ENCODE results near the gene UNKL. TPM values are rescaled to one million over a fixed set of nuclear protein-coding genes. Genes with fewer than 3 reads are reported as not detected.

The UNKL gene
- total RNA-seq, 1 donor from 2014 or later, result 31.5 TPM

DNA sequence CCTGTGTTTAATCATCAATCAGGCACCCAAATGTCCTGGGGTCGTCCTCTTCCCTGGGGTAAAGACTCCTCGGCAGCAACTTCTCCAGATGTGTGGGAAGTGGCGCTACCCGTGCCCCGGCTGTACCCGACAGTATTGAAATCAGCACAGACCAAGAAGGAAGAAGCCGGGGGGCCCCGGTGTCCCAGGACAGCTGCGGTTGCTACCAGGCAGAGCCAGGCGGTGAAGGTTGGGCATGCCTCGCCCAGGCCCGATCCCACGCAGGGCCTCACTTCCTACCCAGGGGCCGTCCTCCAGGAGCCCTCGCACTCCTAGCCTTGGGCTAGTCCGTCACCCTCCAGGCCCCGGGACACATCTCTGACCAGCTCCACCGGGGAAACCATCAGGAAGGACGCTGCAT lies 38.8 kb upstream of the UNKL start:
- Mint-ChIP-seq H3K27me3 (no peaks in the 10 kb centered on the region), H3K36me3 (ENCODE audit: insufficient read depth) (peaks cover 2% of the 10 kb centered on the region), H3K9me3 (ENCODE audit: low read depth) (no peaks in the 10 kb centered on the region), H3K4me3 (ENCODE audit: low read depth) (no peak overlapping the region), H3K4me1 (ENCODE audit: low read depth) (no peaks in the 10 kb centered on the region), H3K27ac (no peak overlapping the region)
- DNase-seq (ENCODE audit: low spot score, unreplicated experiment), result no peak
- TF ChIP-seq, protein P1, sequence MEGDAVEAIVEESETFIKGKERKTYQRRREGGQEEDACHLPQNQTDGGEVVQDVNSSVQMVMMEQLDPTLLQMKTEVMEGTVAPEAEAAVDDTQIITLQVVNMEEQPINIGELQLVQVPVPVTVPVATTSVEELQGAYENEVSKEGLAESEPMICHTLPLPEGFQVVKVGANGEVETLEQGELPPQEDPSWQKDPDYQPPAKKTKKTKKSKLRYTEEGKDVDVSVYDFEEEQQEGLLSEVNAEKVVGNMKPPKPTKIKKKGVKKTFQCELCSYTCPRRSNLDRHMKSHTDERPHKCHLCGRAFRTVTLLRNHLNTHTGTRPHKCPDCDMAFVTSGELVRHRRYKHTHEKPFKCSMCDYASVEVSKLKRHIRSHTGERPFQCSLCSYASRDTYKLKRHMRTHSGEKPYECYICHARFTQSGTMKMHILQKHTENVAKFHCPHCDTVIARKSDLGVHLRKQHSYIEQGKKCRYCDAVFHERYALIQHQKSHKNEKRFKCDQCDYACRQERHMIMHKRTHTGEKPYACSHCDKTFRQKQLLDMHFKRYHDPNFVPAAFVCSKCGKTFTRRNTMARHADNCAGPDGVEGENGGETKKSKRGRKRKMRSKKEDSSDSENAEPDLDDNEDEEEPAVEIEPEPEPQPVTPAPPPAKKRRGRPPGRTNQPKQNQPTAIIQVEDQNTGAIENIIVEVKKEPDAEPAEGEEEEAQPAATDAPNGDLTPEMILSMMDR (IDR thresholded peaks at IDR 0.05; ENCODE audit: unreplicated experiment), result no peak

DNA sequence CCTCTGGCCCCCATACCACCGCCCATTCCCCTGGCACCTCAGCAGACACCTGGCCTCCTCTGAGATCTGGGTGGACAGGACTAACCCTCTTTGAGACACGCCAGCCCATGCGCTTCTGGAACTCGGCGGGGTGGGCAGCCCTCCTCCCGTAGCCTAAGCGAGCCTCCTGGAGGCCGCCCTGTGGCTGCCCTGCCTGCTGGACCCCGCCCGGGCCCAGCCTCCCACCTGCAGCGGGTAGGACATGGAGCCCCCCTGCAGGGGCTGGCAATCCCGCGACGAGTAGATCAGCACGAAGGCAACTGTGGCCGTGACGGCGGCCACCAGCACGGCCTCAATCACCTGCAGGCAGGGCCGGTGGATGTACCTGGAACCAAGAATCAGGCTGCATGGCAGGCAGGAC lies 38.0 kb upstream of the UNKL start:
- Mint-ChIP-seq H3K27ac (no peak overlapping the region), H3K36me3 (ENCODE audit: insufficient read depth) (peaks cover 2% of the 10 kb centered on the region), H3K9me3 (ENCODE audit: low read depth) (no peaks in the 10 kb centered on the region), H3K27me3 (no peaks in the 10 kb centered on the region), H3K4me1 (ENCODE audit: low read depth) (no peaks in the 10 kb centered on the region), H3K4me3 (ENCODE audit: low read depth) (no peak overlapping the region)
- DNase-seq (ENCODE audit: low spot score, unreplicated experiment), result no peak
- TF ChIP-seq, protein P1 (IDR thresholded peaks at IDR 0.05; ENCODE audit: unreplicated experiment), result no peak

DNA sequence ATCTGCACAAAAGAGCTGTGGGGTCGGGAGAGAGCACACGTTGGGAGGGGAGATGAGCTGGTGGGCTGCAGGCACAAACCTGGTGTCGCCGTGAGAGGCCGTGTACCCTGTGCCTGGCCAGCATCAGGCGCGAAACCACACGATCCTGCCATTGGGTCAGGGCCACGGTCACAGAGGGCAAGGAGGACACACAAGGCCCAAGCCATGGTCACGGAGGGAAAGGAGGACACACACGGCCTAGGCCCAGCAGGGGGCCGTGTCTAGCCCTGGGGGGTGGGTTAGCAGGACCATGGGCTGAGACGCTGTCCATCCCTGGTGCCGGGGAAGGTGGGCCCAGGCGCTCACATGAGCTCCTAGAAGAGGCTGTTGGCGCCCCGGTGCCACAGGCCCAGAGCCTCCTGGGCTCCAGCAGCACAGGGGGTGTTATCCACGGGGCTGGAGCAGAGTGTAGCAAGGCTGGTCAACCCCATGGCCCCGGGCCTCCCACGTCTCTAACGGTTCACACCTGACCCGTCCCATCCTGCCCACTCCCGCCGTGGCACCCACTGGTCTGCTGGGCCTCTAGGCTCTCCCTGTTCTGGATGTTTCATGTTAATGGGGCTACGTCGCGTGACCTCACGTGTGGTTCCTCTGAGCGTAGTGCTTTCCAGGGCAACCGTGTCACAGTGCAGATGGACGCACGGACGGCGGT lies 37.3 kb upstream of the UNKL start:
- no peak overlapping the region for H3K4me3 Mint-ChIP-seq (ENCODE audit: low read depth)
- H3K27me3 Mint-ChIP-seq, result no peaks in the 10 kb centered on the region
- no peak for DNase-seq (ENCODE audit: low spot score, unreplicated experiment)
- TF ChIP-seq, protein P1 (IDR thresholded peaks at IDR 0.05; ENCODE audit: unreplicated experiment), result no peak
- H3K36me3 Mint-ChIP-seq (ENCODE audit: insufficient read depth), result peaks cover 2% of the 10 kb centered on the region
- no peaks in the 10 kb centered on the region for H3K9me3 Mint-ChIP-seq (ENCODE audit: low read depth)
- H3K27ac Mint-ChIP-seq, result no peak overlapping the region
- no peaks in the 10 kb centered on the region for H3K4me1 Mint-ChIP-seq (ENCODE audit: low read depth)

DNA sequence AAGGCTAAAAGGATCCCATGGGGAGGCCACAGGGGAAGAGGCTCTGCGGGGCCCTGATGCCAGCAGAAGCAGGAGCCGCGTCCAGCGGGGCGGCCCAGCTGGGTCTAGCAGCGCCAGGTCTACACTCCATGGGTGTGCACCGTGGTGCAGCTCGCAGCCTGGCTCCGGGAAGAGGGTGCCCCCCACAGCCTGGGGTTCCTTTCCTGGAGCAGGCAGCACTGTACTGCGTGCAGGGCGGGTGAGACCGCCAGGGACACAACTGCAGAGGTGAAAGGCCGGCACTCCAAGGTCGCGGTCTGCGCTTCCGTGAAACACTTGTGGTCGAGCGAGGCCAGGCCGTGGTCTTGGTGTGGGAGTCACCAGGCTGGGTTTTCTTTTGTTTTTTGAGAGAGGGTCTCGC lies 36.3 kb upstream of the UNKL start:
- Mint-ChIP-seq H3K9me3 (ENCODE audit: low read depth) (no peaks in the 10 kb centered on the region), H3K4me3 (ENCODE audit: low read depth) (no peak overlapping the region), H3K36me3 (ENCODE audit: insufficient read depth) (peaks cover 2% of the 10 kb centered on the region), H3K27me3 (no peaks in the 10 kb centered on the region), H3K4me1 (ENCODE audit: low read depth) (no peaks in the 10 kb centered on the region), H3K27ac (no peak overlapping the region)
- no peak for DNase-seq (ENCODE audit: low spot score, unreplicated experiment)
- TF ChIP-seq, protein P1 (IDR thresholded peaks at IDR 0.05; ENCODE audit: unreplicated experiment), result no peak

DNA sequence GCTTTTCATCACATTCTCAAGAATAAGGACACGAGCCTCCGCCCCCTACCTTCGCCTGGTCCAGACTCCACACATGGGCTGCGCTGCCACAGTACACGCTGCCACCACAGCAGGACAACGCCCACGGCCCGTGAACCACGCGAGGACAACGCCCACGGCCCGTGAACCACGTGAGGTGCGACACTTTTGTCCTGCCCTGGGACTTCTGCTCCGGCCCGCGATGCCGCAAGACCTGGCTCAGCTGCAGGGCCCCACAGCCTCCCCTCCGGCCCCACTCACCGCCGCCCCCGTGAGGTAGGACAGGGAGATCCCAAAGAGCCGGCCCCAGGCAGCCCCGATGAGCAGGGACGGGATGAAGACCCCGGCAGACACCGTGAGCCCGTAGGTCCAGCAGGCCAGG lies 35.7 kb upstream of the UNKL start:
- no peak for DNase-seq (ENCODE audit: low spot score, unreplicated experiment)
- Mint-ChIP-seq H3K4me3 (ENCODE audit: low read depth) (no peak overlapping the region), H3K9me3 (ENCODE audit: low read depth) (no peaks in the 10 kb centered on the region), H3K27ac (no peak overlapping the region), H3K36me3 (ENCODE audit: insufficient read depth) (peaks cover 2% of the 10 kb centered on the region), H3K27me3 (no peaks in the 10 kb centered on the region), H3K4me1 (ENCODE audit: low read depth) (no peaks in the 10 kb centered on the region)
- TF ChIP-seq, protein P1 (IDR thresholded peaks at IDR 0.05; ENCODE audit: unreplicated experiment), result no peak
